ENCODE data around the gene S100B. TPM values are rescaled to one million over a fixed set of nuclear protein-coding genes. Genes with fewer than 3 reads are reported as not detected.

The S100B gene
- total and polyA plus RNA-seq, 12 donors: 0.48 to 39.3 (median 8.3) TPM

DNA sequence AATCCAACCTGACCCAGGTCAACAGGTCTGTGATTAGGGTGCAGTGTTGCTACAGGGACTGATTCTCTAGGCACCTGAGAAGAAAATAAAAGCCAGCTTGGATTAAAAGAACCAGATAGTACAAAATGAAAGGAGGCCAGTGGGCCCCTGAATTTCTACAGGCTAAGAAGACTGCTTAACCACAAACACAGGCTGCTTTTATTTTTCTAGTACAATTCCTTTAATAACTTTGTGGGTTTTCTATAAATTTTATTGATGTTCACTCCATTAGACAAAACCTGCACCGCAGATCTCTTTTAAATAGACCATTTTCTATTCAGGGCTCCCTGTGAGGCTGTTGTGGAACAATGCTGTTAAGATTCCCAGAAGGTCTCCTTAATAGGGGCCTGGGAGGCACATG lies 20.9 kb upstream of the S100B start:
- no peak for DNase-seq
- Histone ChIP-seq H3K36me3 (replicated peaks in 1 of 2) (no peaks in the 10 kb centered on the region), H3K9me3 (replicated peaks in 1 of 3) (no peaks in the 10 kb centered on the region), H3K27me3 (no peaks in the 10 kb centered on the region), H3K27ac (no peak overlapping the region), H3K4me3 (no peak overlapping the region), H3K4me1 (replicated peaks in 1 of 2) (no peaks in the 10 kb centered on the region)
- no peak for TF ChIP-seq POLR2A (IDR thresholded peaks at IDR 0.05)
- TF ChIP-seq, protein P1, sequence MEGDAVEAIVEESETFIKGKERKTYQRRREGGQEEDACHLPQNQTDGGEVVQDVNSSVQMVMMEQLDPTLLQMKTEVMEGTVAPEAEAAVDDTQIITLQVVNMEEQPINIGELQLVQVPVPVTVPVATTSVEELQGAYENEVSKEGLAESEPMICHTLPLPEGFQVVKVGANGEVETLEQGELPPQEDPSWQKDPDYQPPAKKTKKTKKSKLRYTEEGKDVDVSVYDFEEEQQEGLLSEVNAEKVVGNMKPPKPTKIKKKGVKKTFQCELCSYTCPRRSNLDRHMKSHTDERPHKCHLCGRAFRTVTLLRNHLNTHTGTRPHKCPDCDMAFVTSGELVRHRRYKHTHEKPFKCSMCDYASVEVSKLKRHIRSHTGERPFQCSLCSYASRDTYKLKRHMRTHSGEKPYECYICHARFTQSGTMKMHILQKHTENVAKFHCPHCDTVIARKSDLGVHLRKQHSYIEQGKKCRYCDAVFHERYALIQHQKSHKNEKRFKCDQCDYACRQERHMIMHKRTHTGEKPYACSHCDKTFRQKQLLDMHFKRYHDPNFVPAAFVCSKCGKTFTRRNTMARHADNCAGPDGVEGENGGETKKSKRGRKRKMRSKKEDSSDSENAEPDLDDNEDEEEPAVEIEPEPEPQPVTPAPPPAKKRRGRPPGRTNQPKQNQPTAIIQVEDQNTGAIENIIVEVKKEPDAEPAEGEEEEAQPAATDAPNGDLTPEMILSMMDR (IDR thresholded peaks at IDR 0.05): no peak
- intact Hi-C loops (cut with DNase I): no loop called here
- 73 to 95% (median 82%) methylated on average over 1 of the region's 1 CpG for WGBS, 4 donors

DNA sequence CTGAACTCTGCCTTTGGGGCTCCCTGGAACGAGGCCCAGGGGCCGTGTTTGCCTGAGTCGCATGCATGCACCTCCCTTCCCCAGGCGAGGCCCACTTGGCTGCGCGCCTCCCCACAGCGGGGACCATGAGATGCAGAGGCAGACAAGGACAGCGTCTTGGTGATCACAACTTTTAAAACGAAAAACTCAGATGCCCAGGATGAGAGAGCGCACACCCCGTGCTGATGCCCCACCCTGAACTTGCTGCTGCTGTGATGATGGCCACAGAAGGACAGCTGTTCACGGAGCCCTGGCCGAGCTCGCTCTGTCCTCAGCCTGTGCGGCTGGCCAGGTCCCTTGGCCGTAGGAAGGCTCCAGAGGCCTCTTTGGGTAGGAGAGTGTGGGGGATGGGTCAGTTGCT lies 19.2 kb upstream of the S100B start:
- no peaks in the 10 kb centered on the region for H3K36me3 ChIP-seq (replicated peaks in 1 of 2)
- no peak overlapping the region for H3K27ac ChIP-seq
- WGBS, 4 donors: 79 to 85% (median 83%) methylated on average over 14 to 16 of the region's 16 CpGs
- intact Hi-C loops (cut with DNase I): no loop called here
- H3K27me3 ChIP-seq: no peaks in the 10 kb centered on the region
- H3K4me1 ChIP-seq (replicated peaks in 1 of 2): no peaks in the 10 kb centered on the region
- no peak overlapping the region for H3K4me3 ChIP-seq
- TF ChIP-seq, protein P1 (IDR thresholded peaks at IDR 0.05): no peak
- TF ChIP-seq POLR2A (IDR thresholded peaks at IDR 0.05): no peak
- DNase-seq: no peak
- no peaks in the 10 kb centered on the region for H3K9me3 ChIP-seq (replicated peaks in 1 of 3)

DNA sequence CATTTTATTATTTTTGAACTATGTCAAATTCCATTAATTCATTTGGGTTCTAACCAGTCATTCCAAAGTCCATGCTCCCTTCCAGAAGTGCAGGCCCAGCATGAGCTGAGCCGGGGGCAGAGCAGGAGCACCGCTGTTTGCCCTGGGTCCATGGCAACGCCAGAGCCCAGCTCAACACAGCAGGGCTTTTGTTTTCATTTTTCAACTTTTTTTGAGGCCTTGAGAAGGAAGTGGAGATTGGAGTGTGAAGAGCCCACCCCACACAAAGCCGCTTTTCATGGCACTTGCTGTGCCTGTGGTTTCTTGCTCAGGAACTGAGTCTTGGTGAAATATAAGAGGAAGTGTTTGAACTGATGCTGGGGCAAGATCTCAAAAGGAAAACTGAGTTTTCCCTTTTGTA lies 17.3 kb upstream of the S100B start:
- Histone ChIP-seq H3K4me3 (no peak overlapping the region), H3K9me3 (replicated peaks in 1 of 3) (no peaks in the 10 kb centered on the region), H3K4me1 (replicated peaks in 1 of 2) (no peaks in the 10 kb centered on the region), H3K27me3 (no peaks in the 10 kb centered on the region), H3K36me3 (replicated peaks in 1 of 2) (no peaks in the 10 kb centered on the region), H3K27ac (peak overlapping the region in 2 of 5 donors; percentile 34 to 65)
- intact Hi-C loops (cut with DNase I): no loop called here
- peak in 2 of 7 donors; percentile 14 to 28 for DNase-seq
- TF ChIP-seq POLR2A (IDR thresholded peaks at IDR 0.05): no peak
- TF ChIP-seq, protein P1 (IDR thresholded peaks at IDR 0.05): no peak
- 58 to 79% (median 70%) methylated on average over 4 of the region's 4 CpGs for WGBS, 4 donors

DNA sequence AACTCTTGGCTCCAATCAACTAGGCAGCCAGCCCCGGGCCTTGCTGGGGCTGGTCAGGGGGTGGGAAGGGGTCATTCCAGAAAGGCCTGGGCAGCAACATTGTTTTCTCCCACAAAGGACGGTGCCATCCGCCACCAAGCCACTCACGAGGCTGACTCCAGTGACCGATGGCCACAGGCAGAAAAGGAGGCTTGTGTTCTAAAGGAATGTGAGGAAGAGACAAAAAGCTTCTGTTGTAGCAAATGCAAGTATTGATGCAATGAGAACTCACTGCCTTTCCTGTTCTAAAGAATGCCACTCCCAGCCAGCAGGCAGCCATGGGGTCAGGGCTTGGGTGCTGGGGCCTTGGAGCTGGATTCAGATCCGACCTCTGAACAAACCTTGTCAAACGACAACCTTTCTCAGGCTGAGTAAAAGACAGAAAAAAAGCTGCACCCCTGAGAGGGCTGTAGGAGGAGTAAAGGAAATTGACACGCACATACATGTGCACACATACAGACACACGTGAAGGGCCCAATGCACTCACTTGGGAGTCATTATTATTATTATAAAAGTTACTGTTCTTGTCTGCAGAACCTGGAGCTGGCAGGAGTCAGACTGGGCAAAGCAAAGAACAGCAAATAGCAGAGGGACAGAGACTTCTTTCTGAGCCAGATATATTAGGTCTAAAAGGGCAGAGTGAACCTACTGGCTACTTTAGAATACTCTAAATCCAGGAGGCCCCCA lies 16.7 kb upstream of the S100B start:
- 66 to 78% (median 71%) methylated on average over 9 of the region's 9 CpGs for WGBS, 4 donors
- intact Hi-C loops (cut with DNase I): no loop called here
- H3K36me3 ChIP-seq (replicated peaks in 1 of 2): no peaks in the 10 kb centered on the region
- no peaks in the 10 kb centered on the region for H3K9me3 ChIP-seq (replicated peaks in 1 of 3)
- no peaks in the 10 kb centered on the region for H3K27me3 ChIP-seq
- H3K4me3 ChIP-seq: no peak overlapping the region
- peak overlapping the region in 2 of 5 donors; percentile 17 to 62 for H3K27ac ChIP-seq
- no peak for DNase-seq
- no peaks in the 10 kb centered on the region for H3K4me1 ChIP-seq (replicated peaks in 1 of 2)
- no peak for TF ChIP-seq POLR2A (IDR thresholded peaks at IDR 0.05)
- TF ChIP-seq, protein P1 (IDR thresholded peaks at IDR 0.05): no peak
